SK-N-SH treated with all-trans-retinoic acid at 6 μM for 48 hours (cell line): ENCODE data around the gene CBX7.

Source experiments
- ATAC-seq: fragments of 200-7000 bp; cut with Tn5 transposase; 3 replicates; pipeline ENCODE4 v1.9.1; 2020; ENCODE audit warnings: mild to moderate bottlenecking, moderate library complexity
- ARNTL ChIP-seq: fragments of 450-650 bp; formaldehyde crosslinking; IDR thresholded peaks from 2 replicates; pipeline ENCODE4 v1.5.0; 2020; ENCODE audit warnings: low read depth, mild to moderate bottlenecking, moderate library complexity, borderline replicate concordance
- BACH2 ChIP-seq: fragments of 250-450 bp; sonication (Bioruptor Pico); IDR thresholded peaks from 2 replicates; pipeline ENCODE4 v1.9.0; 2021; ENCODE audit warnings: mild to moderate bottlenecking, borderline replicate concordance
- CSDC2 ChIP-seq: fragments of 250-450 bp; sonication (Bioruptor Pico); IDR thresholded peaks from 2 replicates; pipeline ENCODE4 v1.5.0; 2020; ENCODE audit warnings: mild to moderate bottlenecking, moderate library complexity
- ESRRG ChIP-seq: fragments of 250-450 bp; sonication (Bioruptor Pico); IDR thresholded peaks from 2 replicates; pipeline ENCODE4 v1.6.1; 2021; ENCODE audit warnings: mild to moderate bottlenecking
- GLIS3 ChIP-seq: fragments of 250-450 bp; sonication (Bioruptor Pico); IDR thresholded peaks from 2 replicates; pipeline ENCODE4 v1.5.0; 2020; ENCODE audit warnings: mild to moderate bottlenecking, moderate library complexity
- ISL1 ChIP-seq: fragments of 250-450 bp; sonication (Bioruptor Pico); IDR thresholded peaks from 2 replicates; pipeline ENCODE4 v2.1.2; 2022; ENCODE audit warnings: mild to moderate bottlenecking, moderate library complexity
- OSR1 ChIP-seq: fragments of 250-450 bp; sonication (Bioruptor Pico); IDR thresholded peaks from 2 replicates; pipeline ENCODE4 v1.8.0; 2022; ENCODE audit warnings: moderate library complexity, mild to moderate bottlenecking, inconsistent platforms
- PPARA ChIP-seq: fragments of 250-450 bp; sonication (Bioruptor Pico); IDR thresholded peaks from 2 replicates; pipeline ENCODE4 v1.5.0; 2020; ENCODE audit warnings: mild to moderate bottlenecking, borderline replicate concordance
- RARB ChIP-seq: fragments of 250-450 bp; sonication (Bioruptor Pico); IDR thresholded peaks from 2 replicates; pipeline ENCODE4 v1.8.0; 2021; ENCODE audit warnings: mild to moderate bottlenecking, moderate library complexity
- SNAI2 ChIP-seq: fragments of 250-450 bp; sonication (Bioruptor Pico); IDR thresholded peaks from 2 replicates; pipeline ENCODE4 v1.5.0; 2020; ENCODE audit warnings: mild to moderate bottlenecking, moderate library complexity
- TCF4 ChIP-seq: fragments of 250-450 bp; sonication (Bioruptor Pico); IDR thresholded peaks from 2 replicates; pipeline ENCODE4 v1.8.0; 2021; ENCODE audit warnings: mild to moderate bottlenecking, moderate library complexity, borderline replicate concordance
- ZC3H10 ChIP-seq: fragments of 250-450 bp; sonication (Bioruptor Pico); IDR thresholded peaks from 2 replicates; pipeline ENCODE4 v1.5.1; 2021; ENCODE audit warnings: mild to moderate bottlenecking, moderate library complexity
- ZFP3 ChIP-seq: fragments of 250-450 bp; sonication (Bioruptor Pico); IDR thresholded peaks from 2 replicates; pipeline ENCODE4 v1.5.0; 2020; ENCODE audit warnings: mild to moderate bottlenecking, moderate library complexity
- ZNF565 ChIP-seq: fragments of 450-650 bp; formaldehyde crosslinking; conservative IDR thresholded peaks from 2 replicates; pipeline ENCODE4 v1.5.0; 2020; ENCODE audit warnings: low read depth, mild to moderate bottlenecking, moderate library complexity
- ZNF8 ChIP-seq: fragments of 450-650 bp; formaldehyde crosslinking; IDR thresholded peaks from 2 replicates; pipeline ENCODE4 v1.5.0; 2020; ENCODE audit warnings: mild to moderate bottlenecking, moderate library complexity
- TF ChIP-seq, protein P1 (sequence below): fragments of 250-450 bp; sonication (Bioruptor Pico); IDR thresholded peaks from 2 replicates; pipeline ENCODE4 v1.5.1; 2020; ENCODE audit warnings: low read depth, mild to moderate bottlenecking, moderate library complexity
- TF ChIP-seq, protein P2 (sequence below): fragments of 250-450 bp; sonication (Bioruptor Pico); IDR thresholded peaks from 2 replicates; pipeline ENCODE4 v1.5.0; 2020; ENCODE audit warnings: mild to moderate bottlenecking, moderate library complexity
- TF ChIP-seq, protein P3 (sequence below): fragments of 250-450 bp; sonication (Bioruptor Pico); IDR thresholded peaks from 2 replicates; pipeline ENCODE4 v1.8.0; 2020; ENCODE audit warnings: mild to moderate bottlenecking, moderate library complexity, borderline replicate concordance
- TF ChIP-seq, protein P4 (sequence below): fragments of 250-450 bp; sonication (Bioruptor Pico); IDR thresholded peaks from 2 replicates; pipeline ENCODE4 v1.8.0; 2021; ENCODE audit warnings: low read depth, mild to moderate bottlenecking, moderate library complexity, borderline replicate concordance
- TF ChIP-seq, protein P5 (sequence below): fragments of 250-450 bp; sonication (Bioruptor Pico); IDR thresholded peaks from 2 replicates; pipeline ENCODE4 v1.5.1; 2021; ENCODE audit warnings: mild to moderate bottlenecking, moderate library complexity

CBX7 gene

DNA sequence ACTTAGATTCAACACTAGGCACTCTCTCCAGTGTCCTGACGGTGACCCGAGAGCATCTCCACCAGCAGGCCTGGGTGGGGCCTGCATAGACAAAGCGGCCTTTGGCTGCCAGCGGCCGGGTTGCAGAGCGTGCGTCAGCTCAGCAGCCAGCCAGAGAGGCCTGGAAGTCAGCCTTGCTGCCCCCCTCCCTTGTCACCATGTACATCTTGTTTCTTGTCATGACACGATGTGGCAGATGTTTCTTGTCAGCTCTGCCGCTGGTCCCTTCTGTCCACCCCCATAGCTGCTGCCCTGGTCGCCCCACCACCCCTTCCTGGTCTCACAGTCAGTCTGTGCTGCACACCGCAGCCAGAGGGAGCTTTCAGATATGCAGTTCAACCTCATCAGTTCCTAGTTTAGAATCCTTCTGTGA is 33.1 kb upstream of the CBX7 start:
- TF ChIP-seq TCF4 (no peak), ZC3H10 (CRISPR knock-in tag) (no peak), ZFP3 (CRISPR knock-in tag) (no peak), PPARA (CRISPR knock-in tag) (no peak), GLIS3 (CRISPR knock-in tag) (no peak), ARNTL (CRISPR knock-in tag) (no peak), OSR1 (CRISPR knock-in tag) (no peak), ISL1 (CRISPR knock-in tag) (no peak), SNAI2 (no peak), ZNF565 (CRISPR knock-in tag) (no peak), ZNF8 (no peak), BACH2 (no peak), RARB (CRISPR knock-in tag) (no peak)
- TF ChIP-seq, protein P1, sequence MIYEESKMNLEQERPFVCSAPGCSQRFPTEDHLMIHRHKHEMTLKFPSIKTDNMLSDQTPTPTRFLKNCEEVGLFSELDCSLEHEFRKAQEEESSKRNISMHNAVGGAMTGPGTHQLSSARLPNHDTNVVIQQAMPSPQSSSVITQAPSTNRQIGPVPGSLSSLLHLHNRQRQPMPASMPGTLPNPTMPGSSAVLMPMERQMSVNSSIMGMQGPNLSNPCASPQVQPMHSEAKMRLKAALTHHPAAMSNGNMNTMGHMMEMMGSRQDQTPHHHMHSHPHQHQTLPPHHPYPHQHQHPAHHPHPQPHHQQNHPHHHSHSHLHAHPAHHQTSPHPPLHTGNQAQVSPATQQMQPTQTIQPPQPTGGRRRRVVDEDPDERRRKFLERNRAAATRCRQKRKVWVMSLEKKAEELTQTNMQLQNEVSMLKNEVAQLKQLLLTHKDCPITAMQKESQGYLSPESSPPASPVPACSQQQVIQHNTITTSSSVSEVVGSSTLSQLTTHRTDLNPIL (CRISPR knock-in tag), result no peak
- TF ChIP-seq, protein P2, sequence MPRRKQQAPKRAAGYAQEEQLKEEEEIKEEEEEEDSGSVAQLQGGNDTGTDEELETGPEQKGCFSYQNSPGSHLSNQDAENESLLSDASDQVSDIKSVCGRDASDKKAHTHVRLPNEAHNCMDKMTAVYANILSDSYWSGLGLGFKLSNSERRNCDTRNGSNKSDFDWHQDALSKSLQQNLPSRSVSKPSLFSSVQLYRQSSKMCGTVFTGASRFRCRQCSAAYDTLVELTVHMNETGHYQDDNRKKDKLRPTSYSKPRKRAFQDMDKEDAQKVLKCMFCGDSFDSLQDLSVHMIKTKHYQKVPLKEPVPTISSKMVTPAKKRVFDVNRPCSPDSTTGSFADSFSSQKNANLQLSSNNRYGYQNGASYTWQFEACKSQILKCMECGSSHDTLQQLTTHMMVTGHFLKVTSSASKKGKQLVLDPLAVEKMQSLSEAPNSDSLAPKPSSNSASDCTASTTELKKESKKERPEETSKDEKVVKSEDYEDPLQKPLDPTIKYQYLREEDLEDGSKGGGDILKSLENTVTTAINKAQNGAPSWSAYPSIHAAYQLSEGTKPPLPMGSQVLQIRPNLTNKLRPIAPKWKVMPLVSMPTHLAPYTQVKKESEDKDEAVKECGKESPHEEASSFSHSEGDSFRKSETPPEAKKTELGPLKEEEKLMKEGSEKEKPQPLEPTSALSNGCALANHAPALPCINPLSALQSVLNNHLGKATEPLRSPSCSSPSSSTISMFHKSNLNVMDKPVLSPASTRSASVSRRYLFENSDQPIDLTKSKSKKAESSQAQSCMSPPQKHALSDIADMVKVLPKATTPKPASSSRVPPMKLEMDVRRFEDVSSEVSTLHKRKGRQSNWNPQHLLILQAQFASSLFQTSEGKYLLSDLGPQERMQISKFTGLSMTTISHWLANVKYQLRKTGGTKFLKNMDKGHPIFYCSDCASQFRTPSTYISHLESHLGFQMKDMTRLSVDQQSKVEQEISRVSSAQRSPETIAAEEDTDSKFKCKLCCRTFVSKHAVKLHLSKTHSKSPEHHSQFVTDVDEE (CRISPR knock-in tag), result no peak
- TF ChIP-seq, protein P3, sequence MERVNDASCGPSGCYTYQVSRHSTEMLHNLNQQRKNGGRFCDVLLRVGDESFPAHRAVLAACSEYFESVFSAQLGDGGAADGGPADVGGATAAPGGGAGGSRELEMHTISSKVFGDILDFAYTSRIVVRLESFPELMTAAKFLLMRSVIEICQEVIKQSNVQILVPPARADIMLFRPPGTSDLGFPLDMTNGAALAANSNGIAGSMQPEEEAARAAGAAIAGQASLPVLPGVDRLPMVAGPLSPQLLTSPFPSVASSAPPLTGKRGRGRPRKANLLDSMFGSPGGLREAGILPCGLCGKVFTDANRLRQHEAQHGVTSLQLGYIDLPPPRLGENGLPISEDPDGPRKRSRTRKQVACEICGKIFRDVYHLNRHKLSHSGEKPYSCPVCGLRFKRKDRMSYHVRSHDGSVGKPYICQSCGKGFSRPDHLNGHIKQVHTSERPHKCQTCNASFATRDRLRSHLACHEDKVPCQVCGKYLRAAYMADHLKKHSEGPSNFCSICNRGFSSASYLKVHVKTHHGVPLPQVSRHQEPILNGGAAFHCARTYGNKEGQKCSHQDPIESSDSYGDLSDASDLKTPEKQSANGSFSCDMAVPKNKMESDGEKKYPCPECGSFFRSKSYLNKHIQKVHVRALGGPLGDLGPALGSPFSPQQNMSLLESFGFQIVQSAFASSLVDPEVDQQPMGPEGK (CRISPR knock-in tag), result no peak
- TF ChIP-seq, protein P4, sequence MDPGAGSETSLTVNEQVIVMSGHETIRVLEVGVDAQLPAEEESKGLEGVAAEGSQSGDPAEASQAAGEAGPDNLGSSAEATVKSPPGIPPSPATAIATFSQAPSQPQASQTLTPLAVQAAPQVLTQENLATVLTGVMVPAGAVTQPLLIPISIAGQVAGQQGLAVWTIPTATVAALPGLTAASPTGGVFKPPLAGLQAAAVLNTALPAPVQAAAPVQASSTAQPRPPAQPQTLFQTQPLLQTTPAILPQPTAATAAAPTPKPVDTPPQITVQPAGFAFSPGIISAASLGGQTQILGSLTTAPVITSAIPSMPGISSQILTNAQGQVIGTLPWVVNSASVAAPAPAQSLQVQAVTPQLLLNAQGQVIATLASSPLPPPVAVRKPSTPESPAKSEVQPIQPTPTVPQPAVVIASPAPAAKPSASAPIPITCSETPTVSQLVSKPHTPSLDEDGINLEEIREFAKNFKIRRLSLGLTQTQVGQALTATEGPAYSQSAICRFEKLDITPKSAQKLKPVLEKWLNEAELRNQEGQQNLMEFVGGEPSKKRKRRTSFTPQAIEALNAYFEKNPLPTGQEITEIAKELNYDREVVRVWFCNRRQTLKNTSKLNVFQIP (CRISPR knock-in tag), result no peak
- TF ChIP-seq, all 23 proteins: peak for 0
- ATAC-seq, result no peak

DNA sequence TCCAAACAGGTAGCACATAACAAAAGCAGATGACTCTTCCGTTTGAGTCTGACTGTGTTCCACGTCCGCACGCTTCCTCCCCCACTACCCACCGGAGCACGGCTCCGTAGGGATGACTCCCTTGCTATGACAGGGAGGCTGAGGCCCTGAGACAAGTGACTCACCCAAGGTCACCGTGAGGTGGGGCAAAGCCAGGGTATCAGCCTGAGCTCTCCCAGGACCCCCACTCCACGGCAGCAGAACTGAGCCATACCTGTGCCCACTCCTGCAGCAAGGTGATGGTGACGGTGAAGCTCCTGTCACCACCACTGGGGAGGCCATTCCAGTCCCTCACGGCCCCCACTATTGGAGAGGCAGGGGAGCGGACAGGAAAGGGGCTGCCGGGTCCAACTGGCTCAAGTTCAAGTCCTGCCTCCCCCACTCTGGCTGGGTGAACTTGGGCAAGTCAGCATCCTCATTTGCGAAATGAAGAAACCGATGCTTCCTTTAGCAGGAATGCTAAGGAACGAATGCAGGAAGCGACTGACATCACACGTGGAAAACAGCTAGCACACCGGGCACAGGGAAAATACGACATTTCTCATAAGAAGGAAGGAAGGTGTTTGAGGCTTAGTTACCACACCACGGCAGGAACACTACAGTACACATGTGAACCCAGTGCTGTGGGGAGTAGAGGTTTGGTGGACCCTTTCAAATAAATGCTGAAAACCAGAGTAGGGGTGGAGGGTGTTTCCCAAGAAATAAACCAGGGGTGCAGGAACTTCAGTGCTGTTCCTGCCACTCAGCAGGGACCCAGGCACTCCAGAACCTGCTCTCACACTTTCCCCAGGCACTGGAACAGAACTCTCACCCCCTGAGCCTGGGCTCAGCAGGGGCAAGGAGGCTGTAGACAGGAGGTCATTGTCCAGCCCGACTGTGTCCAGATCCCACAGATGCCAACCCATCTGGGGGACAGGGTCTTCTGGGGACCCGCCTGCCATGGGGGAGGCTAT is 32.4 kb upstream of the CBX7 start:
- no peak for ATAC-seq
- TF ChIP-seq ZFP3 (CRISPR knock-in tag) (no peak), ESRRG (CRISPR knock-in tag) (no peak), ZNF565 (CRISPR knock-in tag) (no peak), ZC3H10 (CRISPR knock-in tag) (no peak), CSDC2 (CRISPR knock-in tag) (no peak), ZNF8 (no peak), ARNTL (CRISPR knock-in tag) (no peak), RARB (CRISPR knock-in tag) (no peak), OSR1 (CRISPR knock-in tag) (no peak), TCF4 (no peak), PPARA (CRISPR knock-in tag) (no peak)
- TF ChIP-seq, protein P5, sequence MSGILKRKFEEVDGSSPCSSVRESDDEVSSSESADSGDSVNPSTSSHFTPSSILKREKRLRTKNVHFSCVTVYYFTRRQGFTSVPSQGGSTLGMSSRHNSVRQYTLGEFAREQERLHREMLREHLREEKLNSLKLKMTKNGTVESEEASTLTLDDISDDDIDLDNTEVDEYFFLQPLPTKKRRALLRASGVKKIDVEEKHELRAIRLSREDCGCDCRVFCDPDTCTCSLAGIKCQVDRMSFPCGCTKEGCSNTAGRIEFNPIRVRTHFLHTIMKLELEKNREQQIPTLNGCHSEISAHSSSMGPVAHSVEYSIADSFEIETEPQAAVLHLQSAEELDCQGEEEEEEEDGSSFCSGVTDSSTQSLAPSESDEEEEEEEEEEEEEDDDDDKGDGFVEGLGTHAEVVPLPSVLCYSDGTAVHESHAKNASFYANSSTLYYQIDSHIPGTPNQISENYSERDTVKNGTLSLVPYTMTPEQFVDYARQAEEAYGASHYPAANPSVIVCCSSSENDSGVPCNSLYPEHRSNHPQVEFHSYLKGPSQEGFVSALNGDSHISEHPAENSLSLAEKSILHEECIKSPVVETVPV (CRISPR knock-in tag), result no peak
- TF ChIP-seq, protein P3 (CRISPR knock-in tag), result no peak
